NCI-H69 (cell line): Measurements from ENCODE around the gene CELA2B.
"Not testable (repeated sequence)": the region's sequence is repeated elsewhere in the genome, so short reads cannot be mapped to it uniquely, and the experiment has no call there.

Experiments
- DNase-seq: peaks from one replicate; lab custom pipeline; 2025; lab: John Stamatoyannopoulos, UW

CELA2B gene

DNA sequence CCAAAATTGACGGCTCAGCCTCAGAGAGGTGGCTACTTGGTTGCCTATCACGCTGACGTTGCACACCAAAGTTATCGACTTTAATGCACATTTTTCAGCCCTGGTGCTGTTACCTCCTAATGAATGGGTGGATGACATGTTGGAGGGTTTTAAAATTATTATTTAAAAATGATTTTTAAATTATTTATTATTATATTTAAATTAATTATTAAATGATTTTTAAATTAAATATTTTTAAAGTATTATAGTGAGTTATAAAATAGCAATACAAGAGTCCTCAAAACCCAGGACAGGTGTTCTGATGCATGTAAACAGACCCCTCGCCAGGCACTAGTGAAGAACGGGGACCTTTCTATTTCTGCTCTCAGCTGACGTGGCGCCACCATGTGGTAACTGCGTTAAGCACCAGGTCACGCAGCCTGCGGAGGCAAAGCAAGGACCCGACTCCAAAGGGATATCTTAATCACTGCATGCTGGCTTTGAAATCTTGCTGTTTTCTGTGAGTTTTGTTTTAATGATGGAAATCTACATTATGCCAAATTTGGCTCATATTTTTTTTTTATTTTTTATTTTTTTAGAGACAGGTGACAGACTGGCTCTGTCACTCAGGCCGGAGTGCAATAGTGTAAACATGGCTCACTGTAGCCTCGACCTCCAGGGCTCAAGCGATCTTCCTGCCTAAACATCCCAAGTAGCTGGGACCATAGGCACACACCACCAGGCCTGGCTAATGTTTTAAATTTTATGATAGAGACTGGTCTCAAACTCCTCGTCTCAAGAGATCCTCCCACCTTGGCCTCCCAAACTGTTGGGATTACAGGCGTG lies 25.5 kb downstream of the CELA2B start:
- peak; percentile 64 for DNase-seq

DNA sequence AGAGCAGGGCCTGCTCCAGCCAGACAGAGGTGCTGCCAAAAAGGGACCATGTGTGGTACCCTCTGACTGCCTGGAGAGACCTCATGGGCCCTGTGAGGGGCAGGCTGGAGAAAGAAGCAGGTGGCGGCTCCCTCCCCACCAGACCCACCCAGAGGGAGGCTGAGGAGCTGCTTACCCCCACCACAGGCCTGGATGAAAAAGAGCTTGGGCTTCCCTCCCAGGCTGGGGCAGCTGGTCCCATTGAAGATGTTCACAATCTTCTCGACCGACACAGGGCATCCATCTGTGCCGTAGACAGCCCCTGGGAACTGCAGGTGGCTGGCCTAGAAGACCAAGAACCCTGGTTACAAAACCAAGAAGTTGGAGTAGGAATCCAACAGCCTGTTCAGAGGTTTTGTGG lies 28.5 kb downstream of the CELA2B start:
- no peak for DNase-seq

DNA sequence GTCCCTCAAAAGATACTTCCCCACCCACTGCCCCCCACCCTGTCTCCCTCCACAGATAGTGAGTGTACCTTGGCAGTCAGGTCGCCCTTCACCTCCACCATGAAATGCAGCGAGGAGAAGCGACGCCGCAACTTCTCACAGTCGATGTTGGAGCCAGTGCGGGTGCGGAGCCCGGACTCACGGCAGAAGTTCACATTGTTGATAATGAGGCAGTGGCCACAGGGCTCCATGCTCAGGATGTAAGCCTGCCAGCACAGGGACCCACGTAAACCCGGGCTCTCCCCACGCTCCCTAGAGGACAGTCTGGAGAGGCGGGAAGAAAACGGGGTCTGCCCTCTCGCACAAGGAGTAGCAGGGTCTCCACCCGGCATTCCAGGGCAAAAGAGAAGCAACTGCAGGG lies 30.9 kb downstream of the CELA2B start:
- no peak for DNase-seq

DNA sequence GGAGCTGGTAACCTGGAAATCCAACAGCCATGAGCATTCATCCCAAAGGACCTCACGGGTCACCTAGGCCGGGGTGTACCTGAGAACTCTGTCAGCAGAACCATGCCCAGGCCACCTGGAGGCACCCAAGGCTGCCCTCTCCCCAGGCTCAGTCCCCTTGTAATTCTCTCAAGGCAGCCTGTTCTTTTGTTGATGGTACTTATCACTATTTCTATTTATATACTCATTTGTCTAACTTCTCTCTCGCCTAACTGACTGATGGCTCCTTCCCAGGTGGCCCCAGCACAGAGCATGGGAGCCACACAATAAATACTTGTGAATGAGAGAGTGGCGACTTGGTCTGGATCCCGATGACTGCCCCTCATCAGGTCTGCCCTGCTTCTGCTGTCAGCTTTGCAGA lies 31.4 kb downstream of the CELA2B start:
- no peak for DNase-seq

DNA sequence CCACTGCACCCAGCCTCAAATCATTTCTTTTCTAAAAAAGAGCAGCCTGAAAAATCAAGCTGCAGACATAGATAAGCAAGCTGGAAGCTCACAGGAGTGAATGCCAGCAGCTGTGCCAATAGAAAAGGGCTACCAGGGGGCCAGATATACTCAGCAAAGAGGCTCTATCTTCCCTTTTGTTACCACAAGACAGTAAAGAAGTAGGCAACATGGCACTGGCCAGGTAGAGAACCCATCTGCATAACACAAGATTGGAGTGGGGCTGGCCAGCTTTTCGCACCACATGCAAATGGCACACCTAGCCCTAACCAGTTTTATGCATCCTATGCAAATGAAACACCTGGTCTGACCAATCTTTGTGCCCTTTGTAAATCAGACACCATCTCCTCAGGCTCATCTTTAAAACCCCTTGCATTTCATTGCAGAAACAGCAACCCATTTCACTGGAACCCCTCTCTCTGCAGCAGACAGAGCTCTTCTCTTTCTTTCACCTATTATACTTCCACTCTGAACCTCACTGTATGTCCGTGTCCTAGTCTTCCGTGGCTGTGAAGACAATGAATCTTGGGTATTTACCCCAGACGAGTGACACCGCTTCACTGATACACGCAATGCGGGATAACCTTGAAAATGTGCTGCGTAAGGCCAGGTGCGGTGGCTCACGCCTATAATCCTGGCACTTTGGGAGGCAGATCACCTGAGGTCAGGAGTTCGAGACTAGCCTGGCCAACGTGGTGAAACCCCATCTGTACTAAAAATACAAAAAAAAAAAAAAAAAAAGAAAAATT lies 33.0 kb downstream of the CELA2B start:
- no peak for DNase-seq

DNA sequence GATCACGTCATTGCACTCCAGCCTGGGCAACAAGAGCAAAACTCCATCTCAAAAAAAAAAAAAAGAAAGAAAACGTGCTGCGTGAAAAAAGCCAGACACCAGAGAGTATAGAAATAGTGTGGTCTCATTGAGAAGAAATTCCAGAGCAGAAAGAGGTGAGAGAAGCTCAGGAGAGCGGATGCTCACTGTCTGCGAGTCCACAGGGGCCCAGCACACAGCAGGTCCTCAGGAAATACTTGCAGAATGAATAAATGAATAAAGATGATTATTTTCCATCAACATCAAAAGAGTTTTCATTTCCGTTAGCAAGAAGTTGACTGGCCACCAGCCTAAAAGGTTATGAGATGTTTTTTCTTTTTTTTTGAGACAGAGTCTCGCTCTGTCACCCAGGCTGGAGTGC lies 33.7 kb downstream of the CELA2B start:
- DNase-seq: no peak

DNA sequence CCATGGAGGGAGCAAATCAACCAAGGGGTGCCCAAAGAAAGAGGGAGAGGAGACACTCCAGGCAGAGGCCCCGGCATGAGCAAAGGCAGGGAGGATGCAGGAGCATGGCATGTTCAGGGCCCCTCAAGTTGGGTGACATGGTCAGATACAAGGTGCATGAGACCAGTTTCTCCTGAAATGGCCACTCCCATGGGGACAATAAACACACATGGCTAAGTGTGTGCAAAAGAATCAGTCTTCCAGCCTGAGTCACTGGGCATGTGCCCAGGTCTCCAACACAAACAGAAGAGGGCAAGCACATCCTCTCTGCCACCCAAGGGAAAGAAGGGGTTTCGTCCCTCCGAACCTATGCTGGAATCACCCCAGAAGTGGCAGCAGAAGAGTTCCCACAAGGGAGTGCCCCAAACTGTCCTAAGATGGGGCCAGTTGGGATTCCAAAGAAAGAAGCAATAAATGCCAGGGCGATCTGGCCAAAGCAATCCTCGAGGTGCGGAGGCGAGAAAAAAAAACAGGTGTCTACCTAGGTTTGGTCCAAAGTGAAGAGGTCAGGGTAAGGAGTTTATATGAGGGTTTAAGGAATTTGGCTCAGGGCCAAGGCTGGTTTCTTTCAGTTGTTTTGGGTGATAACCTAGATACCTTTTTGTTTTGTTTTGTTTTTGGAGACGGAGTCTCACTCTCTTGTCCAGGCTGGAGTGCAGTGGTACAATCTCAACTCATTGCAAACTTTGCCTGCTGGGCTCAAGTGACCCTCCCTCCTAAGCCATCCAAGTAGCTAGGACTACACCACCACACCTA lies 34.9 kb downstream of the CELA2B start:
- DNase-seq: no peak

DNA sequence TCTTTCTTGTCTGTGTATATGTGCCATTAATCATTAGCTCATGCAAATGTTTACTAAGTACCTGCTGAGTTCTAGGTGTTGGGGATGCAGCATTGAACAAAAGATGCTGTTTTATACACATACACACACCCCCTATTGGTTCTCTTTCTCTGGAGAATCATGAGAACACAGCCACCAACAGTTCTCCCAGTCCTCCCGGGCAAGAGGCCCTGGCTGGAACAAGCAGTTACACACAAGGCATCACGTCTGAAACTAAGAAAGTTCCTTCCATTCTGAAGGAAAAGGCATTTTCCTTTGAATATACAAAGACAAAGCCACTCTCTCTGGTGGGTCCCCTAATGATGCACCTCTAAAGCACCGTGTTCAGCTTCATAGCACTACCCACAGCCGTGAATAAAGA lies 37.3 kb downstream of the CELA2B start:
- DNase-seq: no peak

DNA sequence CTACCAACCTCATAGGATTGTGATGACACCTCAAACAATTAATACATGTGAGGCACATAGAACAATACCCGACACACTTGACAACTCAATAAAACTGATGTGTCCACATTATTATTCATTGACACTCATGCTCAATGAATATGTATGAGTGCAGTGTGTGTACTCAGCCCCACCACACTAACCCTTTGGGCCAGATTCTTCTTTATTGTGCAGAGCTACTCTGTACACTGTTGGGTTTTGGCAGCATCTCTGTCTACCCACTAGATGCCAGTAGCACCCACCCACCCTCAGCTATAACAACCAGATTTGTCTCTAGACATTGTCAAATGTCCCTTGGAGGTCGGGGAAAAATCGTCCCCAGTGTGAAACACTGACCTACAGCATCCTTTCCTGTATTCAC lies 38.0 kb downstream of the CELA2B start:
- no peak for DNase-seq

DNA sequence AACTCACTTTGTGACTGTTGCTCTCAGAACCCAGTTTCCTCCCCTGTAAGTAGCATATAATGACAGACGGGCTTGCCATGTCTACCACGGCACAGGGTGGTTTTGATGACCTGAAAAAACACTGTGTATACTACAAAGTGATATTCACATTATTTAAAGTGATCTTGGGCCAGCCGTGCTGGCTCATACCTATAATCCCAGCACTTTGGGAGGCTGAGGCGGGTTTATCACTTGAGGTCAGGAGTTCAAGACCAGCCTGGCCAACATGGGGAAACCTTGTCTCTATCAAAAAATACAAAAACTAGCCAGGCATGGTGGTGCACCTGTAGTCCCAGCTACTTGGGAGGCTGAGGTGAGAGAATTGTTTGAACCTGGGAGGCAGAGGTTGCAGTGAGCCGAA lies 38.7 kb downstream of the CELA2B start:
- DNase-seq: not testable (repeated sequence)

DNA sequence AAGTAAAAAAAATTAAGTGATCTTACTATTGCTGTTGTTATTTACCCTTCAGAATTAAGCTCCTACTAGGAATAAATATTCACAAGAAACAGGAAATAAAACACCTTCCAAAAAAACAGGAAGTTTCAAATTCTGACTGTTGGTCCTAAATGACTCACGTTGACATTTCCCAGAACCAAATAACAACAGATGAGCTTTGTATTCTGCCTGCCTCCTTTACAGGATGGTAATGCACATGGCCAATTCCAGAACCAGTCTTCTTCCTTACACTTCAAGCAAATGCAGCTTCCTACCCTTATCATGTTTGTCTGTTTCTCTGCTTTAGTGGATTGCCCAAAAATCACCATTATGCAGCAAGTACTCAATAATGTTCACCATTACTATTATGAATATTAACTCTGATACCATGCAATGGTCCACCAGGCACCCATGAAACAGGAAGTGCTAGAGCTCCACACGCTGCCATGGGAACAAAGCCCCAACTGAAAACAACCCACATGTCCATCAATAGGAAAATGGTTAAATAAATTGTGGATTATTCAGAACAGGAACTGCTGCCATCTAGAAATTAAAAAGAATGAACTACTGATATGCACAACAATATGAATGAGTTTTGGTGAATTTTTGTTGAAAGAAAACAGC lies 39.2 kb downstream of the CELA2B start:
- no peak for DNase-seq

DNA sequence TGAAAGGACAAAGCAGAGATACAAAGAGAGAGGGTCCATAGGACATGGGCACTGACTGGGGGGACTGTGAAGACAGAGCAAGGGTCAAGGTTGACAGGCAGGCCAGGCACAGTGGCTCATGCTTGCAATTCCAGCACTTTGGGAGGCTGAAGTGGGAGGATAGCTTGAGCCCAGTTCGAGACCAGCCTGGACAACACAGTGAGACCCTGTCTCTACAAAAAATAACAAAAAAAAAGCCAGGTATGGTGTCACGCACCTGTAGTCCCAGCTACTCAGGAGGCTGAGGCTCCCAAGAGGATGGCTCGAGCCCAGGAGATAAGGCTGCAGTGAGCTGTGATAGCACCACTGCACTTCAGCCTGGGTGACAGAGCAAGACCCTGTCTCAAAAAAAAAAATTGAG lies 43.7 kb downstream of the CELA2B start:
- no peak for DNase-seq

DNA sequence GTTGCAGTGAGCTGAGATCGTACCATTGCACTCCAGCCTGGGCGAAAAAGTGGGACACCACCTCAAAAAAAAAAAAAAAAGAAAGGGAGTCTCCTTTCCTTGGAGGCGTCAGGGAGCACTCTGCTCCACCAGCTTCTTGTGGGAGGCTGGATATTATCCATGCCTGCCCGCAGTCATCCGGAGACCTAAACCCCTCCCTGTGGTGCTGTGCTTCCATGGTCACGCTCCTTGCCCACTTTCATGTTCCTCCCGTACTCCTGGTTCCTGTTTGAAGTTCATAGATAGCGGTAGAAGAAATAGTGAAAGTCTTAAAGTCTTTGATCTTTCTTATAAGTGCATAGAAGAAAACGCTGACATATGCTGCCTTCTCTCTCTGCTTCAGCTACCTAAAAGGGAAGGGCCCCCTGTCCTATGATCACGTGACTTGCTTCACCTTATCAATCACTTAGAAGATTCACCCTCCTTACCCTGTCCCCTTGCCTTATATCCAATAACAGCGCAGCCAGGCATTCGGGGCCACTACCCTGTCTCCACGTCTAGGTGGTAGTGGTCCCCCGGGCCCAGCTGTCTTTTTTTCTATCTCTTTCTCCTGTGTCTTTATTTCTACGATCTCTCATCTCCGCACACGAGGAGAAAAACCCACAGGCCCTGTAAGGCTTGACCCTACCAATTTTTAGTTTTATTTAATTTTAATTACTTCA lies 45.5 kb downstream of the CELA2B start:
- not testable (repeated sequence) for DNase-seq

DNA sequence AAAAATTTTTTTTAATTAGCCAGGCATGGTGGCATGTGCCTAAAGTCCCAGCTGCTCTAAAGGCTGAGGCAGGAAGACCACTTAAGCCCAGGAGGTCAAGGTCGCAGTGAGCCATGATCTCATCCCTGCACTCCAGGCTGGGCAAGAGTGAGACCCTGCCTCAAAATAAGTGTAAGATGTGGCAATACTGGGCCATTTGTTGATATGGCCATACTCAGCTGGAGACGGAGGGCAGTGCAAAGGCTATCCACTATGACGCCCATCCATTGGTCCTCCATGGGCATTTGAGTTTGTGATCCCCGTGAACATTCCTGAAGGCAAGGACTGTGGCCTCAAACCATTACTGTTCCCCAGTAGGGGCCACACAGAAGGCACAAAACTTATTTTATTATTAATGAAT lies 46.6 kb downstream of the CELA2B start:
- DNase-seq: no peak

DNA sequence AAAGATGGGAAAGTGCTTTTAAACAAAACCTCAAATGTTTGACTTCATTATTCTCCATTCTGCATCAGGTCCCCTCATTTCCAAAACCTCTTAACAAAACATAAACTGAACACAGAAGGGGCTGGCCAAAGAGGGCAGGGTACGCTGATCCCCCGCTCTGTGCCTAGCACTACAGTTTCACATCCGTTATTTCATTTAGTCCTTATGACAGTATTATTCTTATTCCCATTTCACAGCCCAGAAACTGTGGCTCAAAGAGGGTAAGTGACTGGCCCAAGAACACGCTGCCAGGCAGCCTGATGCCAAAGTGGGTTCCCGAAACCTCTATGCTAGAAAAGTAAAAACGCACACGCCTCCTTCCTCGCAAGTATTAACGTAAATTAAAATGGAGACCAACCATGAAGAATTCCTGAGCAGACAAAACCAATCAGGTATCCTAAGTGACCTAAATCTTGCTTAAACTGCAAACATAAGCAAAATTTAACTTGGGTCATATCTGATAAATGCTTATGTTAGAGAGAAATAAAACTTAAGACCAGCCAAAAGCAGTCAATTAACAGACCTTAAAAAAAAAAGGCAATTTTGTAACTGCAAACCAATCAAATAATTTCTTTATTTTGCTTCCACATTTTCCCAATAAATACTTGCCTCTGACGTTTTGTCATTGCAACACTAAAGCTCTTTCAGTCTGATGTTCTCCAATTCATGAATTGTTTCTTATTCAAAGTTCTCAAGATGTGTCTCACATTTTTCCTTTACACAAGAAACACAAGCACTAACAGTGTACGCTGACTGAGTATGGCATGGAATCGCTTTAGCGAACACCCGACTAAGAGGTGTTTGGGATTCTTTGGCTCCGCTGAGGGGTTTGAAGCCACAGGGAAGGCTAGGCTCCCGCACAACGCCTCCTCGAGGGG lies 47.5 kb downstream of the CELA2B start:
- no peak for DNase-seq

DNA sequence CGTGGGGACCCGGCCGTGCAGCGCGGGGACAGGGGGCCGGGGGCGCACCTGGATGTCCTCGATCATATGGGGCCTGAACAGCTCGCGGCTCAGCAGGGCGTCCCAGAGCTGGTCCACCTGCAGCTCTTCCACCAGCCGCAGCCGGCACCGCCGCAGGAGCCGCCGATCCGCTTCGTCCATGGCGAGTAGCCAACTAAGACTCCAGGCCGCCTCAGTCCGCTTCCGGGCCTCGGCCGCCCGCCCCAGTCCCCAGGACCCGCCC lies 48.0 kb downstream of the CELA2B start, which contains the start of gene CASP9:
Gene CASP9 (minus strand): TSS at position 195 of the 262 bp plus-strand sequence. CDS start 15 bp downstream, at position 180.
- DNase-seq: no peak

DNA sequence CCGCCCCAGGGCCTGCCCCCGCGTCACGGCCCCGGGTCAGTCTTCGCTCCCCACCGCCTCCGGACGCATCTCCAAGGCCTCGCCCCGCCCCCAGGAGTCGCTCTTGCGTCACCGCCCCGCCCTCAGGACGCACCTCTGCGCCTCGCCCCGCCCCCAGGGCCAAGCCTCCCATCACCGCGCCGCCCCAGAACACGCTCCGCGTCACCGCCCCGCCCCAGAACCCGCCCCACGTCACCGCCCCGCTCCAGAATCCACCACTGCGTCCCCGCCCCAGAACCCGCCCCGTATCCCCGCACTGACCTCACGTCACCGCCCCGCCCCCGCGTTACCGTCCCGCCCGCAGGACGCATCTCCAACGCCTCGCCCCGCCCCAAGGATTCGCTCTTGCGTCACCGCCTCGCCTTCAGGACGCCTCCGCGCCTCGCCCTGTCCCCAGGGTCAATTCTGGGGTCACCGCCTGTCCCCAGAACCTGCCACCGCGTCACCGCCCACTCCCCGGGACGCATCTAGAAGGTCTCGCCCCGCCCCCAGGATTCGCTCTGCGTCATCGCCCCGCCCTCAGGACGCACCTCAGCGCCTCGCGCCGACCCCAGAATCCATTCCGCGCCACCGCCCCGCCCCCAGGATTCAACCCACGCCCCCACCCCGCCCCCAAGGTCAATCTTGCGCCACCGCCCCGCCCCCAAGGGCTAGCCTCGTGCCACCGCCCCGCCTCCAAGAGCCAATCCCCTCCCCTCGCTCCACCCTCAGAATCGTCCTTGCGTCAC lies 48.6 kb downstream of the CELA2B start:
- DNase-seq: peak; percentile 97

DNA sequence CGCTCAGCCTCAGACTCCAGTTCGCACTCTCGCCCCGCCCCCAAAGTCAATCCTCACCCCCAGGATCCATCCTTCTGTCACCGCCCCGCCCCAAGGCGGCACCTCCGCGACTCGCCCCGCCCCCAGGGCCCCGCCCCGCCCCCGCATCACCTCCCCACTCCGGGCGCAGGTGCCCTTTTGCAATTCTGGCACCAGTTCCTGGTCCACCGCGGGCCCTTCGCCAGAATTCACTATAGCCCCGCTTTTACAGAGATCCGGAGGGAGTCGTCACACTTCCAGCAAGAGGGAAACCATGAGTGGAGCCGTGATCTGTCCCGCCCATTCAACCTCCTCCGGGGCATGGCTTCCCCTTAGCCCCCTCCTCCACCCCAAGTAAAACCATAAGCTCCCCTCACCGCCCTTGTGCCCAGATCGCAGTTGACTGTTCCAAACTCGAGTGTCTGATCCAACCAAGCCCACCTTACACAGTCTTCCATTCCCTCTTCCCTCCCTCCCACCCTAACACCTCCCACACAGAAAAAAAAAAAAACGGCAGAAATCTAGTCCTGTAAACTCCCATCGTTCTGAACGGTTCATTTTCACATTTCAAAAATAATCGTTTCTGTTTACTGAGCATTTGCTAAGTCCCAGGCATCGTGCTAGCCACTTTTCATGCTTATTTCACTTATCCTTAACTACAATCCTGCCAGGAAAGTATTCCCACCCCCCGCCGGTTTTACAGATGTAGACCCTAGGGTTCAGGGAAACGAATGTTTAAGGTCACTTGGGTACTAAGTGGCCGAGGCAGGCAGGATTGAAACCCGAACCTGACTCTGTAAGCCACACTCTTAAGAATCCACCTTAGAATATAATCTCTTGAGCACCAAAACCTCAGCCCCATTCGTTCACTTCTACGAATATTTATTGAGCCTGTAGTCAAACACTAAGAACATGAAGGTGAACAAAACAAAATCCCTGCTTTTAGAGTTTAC lies 49.4 kb downstream of the CELA2B start:
- peak; percentile 22 for DNase-seq
